ENCODE results near the gene NCMAP.

The NCMAP gene

DNA sequence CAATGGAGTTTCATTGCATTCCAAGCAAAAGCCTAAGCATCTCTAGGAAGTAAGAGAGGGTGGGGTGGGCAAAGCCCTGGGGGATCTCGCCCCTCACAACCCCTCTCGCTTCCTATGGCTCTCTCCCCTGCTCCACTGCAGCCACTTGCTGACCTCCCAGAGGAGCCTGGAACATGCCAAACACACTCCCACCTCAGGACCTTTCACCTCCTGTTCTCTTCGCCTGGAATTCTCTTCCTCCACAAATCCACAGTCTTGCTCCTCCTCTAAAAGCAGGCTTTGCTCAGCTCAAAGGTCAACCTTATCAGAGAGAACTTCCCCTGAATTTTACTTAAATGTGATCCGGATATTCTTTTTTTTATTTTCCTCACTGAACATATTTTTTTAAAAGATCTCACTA is 66.3 kb downstream of the NCMAP start:
- DNase-seq (ENCODE audit: low spot score), result no peak

DNA sequence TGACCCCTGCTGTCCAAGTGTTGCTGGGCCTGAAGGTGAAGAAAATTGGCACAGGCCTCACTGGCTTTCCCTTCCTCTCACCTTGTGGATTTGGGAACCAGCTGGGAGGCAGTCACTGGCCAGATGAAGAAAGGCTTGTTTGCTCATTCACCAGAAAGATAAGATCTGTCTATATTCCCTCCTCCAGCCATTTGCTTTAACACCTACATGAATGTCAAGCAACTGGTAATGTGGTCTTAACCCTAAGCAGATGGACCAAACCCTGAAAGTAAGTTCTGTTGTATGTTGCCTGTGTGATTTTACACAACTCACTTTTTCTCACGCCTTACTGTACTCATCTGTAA is 76.9 kb downstream of the NCMAP start:
- no peak for DNase-seq (ENCODE audit: low spot score)

DNA sequence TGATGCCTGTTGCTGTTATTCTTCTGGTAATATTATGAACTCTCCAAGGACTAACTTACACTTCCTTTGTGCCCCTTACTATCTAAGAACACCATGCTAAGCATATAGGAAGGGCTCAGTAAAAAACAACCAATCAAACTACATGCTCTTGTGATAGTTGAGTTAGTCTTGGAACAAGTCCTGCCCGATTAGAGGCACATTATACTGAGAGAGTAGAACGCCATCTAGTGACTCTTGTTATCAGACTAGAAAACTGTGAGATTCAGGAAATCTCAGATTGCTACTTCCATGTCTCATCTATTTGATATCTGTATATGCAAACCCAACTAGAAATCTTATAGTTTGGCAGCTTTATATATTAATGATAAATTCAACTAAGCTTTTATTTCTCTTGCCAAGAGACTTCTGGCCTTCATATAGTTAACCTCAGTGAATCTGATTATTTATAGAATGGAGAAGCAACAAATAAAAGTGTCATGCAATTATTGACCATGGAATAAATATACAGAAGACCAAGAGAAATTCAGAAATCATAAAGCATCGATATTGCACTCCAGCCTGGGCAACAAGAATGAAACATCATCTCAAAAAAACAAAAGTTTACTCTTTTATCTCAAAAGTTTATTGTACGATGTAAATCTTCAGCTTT is 79.4 kb downstream of the NCMAP start:
- DNase-seq (ENCODE audit: low spot score), result peak; percentile 80

DNA sequence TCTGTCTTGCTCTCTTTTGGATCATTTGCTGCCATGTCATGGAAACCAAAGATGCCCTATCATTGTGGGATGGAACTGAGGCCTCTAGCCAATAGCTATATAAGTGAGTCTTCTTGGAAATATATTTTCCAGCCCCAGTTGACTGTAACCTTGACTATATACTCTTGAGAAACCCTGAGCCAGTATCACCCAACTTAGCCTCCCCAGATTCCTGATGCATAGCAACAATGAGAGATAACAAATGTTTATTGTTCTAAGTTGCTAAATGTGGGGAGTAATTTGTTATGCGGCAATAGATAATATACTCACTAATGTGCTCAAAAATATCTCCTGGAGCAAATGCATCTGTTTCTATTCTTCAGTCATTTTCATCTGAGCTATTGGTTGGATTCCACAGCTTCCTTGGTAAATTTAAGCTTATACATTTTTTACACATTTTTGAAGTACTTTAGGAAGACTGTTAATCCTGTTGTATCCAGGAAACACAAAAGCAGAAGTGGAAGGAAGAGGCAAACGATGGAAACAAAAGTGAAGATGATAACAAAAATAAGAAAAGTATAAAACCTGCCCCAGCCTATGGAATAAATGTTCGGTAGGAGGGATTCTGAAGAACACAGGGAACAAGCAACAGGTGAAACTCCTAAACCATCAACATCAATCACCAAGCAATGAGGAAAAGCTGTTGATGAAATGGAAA is 80.9 kb downstream of the NCMAP start:
- no peak for DNase-seq (ENCODE audit: low spot score)

DNA sequence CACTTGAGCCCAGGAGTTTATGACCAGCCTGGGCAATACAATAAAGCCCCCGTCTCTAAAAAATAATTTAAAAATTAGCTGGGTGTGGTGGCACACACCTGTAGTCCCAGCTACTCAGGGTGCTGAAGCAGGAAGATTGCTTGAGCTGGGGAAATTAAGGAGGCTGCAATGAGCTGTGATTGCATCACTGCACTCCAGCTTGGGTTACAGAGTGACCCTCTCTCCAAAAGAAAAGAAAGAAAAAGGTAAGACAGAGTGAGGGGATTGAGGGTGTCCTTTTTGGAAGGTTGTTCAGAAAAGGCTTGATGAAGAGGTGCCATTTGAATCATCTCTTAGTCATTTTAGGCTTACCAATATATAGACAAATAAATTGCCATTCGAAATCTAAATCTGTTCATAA is 83.2 kb downstream of the NCMAP start:
- DNase-seq (ENCODE audit: low spot score), result no peak

DNA sequence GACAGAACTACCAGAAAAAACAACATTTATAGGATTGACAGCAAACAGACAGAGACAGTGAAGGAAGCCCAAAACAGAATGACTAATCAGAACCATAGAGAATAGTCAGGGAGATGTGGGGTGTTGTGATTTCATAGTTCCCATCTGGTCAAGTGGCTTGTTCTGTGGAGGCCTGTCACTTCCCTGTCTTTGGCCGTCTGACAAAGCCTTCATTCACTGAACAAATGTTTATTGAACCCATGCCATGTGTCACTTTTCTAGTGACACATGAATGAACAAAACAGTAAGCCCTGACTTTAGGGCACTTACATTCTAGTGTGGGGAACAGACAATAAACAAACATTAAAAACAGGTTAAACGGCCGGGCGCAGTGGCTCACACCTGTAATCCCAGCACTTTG is 84.0 kb downstream of the NCMAP start:
- DNase-seq (ENCODE audit: low spot score), result peak; percentile 69

DNA sequence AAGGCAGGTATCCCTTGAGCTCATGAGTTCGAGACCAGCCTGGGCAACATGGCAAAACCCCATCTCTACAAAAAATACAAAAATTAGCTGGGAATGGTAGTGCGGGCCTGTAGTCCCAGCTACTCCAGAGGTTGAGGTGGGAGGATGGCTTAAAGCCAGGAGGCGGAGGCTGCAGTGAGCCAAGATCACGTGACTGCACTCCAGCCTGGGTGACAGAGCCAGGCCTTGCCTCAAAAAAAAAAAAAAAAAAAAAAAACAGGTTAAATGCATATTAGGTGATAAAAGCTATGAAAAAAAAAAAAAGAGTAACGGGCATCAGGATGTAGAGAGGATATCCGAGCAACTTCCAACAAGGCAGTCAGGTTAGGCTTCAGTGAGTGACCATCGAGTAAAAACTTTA is 84.4 kb downstream of the NCMAP start:
- no peak for DNase-seq (ENCODE audit: low spot score)

DNA sequence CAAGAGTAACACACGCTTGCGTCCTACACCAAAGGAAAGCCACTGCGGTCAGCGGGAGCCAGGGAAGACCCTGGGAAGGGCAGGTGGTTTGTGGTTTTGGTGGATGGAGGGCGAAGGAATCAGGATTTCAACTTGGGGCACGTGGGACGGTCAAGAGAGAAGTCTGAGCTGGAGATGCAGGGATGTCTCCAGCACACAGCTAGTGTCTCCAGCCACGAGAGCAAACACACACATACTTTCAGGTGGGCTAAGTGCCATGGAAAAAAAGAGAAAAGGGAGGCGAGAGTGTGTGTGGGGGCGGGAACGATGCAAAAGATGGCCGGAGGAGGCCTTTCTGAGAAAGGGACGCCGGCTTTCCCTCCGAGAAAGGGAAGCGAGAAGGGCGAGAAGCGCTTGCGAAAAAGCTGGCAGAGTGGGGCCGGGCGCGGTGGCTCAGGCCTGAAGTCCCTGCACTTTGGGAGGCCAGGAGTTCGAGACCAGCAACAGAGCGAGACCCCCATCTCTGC is 85.8 kb downstream of the NCMAP start:
- no peak for DNase-seq (ENCODE audit: low spot score)

DNA sequence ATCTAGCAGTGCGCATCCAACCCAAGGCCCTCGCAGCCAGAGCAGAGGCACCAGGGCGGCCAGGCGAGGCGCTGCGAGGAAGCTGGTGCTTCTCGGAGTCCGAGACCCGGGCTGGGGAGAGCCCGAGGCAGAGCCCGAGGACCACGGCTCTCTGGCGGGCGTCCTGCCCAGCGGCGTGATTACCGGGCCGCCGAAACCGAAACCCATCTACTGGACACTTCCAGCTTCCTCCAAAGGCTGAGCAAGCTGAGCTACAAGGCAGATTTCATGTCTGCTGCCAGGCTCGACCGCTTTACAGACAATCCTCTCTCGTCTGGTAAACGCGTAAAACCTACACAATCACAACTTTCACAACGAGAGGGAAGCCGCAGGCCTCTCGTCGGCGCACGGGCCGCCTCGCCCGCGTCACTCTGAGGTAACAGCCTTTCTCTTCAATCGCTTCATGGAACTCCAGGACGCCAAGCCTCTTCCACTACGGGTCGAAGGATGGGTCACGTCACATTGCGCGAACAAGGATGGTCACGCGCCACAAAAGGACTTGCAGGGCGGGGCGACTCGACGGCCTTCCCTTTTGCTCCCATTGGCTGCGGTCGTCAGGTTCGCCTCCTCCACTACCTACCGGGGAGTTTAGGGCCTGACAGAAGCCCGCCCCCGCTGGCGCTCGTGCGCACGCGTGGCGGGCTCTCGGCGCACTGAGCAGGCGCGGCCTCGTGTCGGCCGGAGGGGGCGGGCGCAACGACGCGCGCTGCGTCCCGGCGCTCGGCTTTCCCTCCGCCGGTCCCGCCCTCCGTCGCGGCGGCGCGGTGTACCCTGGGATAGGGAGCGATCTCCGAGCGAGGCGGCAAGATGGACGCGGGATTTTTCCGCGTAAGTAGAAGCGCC is 86.8 kb downstream of the NCMAP start, which contains the start of gene SRRM1:
Gene SRRM1 (plus strand): TSS at position 822 of the 882 bp plus-strand sequence. CDS start 25 bp downstream, at position 847.
- DNase-seq (ENCODE audit: low spot score), result peak; percentile 100

DNA sequence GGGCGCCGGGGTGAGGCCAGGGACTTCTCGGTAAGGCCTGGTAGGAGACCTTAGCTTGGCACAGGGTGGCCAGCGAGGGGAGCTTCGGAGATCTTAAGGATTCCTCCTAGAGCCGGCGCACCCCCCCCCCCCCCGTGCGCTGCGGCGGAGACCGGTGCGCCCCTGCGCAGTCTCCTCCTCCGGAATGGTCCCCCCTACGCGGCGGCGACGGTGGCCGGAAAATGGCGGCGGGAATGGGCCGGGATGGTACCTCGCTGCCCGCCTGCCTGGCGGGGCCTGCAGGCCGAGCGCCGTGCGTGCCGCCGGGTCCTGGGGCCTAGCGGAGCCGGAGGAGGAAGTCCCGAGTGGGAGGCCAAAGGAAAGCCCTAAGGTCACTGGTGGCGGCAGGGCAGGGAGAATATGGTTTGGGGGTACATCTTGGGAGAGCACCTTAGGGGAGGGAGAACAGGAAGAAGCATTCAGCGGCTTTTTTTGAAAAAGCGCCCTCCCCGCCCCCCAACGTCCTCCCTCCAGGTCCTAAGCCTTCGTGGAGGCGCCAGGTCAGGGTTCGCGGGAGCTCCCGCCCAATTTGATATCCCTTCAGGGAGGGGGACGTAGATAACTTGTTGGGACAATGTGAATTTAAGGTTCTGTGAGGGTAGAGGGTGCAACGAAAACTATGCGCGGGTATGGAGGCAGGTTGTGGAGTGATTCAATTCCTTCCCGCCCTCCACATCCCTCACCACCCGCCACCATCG is 87.6 kb downstream of the NCMAP start:
- DNase-seq (ENCODE audit: low spot score), result peak; percentile 19

DNA sequence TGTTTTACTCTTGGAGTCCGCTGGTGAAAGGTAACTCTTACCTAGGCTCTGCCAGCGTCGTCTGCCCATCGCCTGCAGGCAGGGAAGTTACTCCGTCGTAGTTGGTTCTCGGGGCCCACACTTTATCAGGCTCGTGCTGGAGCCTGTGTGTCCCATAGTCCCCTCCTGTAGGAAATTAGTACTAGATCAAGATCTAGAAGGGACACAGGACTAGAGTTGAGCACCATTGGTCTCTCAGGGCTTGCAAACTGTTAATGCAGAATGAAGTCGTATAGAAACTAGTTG is 88.2 kb downstream of the NCMAP start:
- DNase-seq (ENCODE audit: low spot score), result no peak

DNA sequence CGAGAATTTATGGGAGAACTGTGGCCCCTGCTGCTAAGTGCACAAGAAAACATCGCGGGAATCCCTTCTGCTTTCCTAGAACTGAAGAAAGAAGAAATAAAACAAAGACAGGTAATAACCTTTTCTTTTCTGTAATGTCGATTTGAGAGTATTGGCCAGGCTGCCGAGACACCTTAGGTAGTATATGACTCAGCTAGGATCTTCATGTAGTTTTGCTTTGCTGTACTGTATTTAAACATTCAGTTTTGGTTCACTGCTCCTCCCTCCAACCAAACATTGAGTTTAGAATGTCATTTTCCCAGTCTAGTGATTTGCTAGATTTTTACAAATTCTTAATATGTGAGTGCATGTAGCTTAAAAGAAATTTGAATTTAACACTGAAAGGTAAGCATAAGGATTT is 93.0 kb downstream of the NCMAP start:
- DNase-seq (ENCODE audit: low spot score), result no peak

DNA sequence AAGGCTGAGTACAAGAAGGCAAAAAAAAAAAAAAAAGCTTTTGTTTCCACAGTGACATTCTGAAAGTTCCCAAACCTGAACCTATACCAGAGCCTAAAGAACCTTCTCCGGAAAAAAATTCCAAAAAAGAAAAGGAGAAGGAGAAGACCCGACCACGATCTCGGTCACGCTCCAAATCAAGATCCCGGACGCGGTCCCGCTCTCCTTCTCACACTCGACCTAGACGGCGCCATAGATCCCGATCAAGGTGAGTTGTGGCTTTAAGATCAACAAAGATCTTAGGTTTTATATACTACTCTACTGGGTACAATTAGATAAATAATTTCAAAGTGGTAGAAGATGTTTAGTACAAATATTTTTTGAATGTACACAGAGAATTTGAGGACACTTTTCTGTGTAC is 96.5 kb downstream of the NCMAP start:
- DNase-seq (ENCODE audit: low spot score), result no peak

DNA sequence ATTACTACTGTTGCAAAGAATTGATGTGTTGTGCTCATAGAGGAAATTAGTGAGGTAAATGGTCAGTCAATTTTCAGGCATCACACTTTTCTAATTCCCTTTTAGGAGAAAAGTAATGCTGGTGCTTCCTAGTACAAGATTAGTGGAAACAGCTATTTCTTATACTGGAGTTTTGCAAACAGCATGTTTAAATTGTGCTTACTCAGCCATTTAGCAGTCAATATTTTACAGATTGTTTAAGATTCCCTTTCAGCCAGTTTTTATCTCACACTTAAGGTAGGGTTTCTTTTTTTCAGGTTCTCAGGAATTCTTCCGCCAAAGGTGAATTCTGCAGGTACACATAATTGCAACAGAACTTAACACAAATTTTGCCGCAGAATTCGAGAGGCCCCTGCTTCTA is 98.1 kb downstream of the NCMAP start:
- DNase-seq (ENCODE audit: low spot score), result no peak

DNA sequence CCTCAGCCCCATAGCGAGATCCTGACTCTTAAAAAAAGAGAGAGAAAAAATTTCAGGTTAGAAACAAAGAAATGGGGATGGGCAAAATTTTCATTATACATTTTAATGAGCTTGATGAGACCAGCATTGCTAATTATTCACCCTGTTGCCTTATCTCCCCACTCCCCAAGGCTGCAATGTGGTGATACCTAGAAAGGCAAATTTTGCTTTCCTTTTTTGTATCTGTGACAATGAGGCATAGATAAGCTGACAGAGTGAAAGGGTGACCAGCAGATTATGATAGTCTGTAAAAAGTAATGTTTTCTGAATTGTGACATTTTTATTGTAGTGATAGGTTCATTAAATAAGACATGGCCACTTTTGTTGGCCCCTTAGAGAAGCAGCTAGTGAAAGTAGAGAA is 100.2 kb downstream of the NCMAP start:
- DNase-seq (ENCODE audit: low spot score), result no peak

DNA sequence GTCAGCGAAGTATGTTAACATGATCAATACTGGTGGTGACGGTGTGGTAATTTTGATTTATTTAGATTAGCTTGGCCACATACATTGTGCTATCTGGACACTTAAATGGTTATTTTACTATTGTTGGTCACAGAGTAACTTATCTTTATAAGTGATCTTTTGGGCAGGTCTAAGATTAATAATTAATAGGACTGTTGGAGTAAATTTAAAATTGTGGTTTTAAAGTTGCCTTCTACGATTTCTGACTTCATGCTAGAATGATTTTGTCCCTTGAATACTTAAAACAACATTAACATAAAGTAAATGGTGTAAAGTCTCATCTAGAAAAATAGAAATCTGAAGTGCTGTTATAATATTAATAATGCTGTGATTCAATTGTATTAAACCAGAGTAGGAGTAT is 101.9 kb downstream of the NCMAP start:
- no peak for DNase-seq (ENCODE audit: low spot score)

Measured in putamen (tissue), 1 donor.